Astrocyte of the hippocampus (primary cell): ENCODE data around the gene SIK3.
"Not testable (repeated sequence)": the region's sequence is repeated elsewhere in the genome, so short reads cannot be mapped to it uniquely, and the experiment has no call there.

Source experiments
- DNase-seq: peaks from one replicate; pipeline ENCODE4 v3.0.0; 2011; ENCODE audit warnings: low read depth, low spot score

Gene SIK3

DNA sequence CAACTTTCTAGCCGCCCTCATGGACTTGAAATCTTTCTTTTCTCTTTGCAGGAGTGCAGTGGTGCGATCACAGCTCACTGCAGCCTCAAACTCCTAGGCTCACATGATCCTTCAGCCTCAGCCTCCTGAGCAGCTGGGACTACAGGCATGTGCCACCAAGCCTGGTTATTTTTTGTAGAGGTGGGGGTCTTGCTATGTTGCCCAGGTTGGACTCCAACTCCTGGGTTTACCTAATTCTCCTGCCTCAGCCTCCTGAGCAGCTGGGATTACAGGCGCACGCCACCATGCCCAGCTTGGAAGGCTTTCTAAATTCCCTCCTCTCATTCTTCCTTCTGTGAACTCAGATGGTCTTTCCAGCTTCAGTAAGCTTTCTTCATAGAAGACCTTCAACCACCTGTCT lies 256.1 kb downstream of the SIK3 start:
- no peak for DNase-seq

DNA sequence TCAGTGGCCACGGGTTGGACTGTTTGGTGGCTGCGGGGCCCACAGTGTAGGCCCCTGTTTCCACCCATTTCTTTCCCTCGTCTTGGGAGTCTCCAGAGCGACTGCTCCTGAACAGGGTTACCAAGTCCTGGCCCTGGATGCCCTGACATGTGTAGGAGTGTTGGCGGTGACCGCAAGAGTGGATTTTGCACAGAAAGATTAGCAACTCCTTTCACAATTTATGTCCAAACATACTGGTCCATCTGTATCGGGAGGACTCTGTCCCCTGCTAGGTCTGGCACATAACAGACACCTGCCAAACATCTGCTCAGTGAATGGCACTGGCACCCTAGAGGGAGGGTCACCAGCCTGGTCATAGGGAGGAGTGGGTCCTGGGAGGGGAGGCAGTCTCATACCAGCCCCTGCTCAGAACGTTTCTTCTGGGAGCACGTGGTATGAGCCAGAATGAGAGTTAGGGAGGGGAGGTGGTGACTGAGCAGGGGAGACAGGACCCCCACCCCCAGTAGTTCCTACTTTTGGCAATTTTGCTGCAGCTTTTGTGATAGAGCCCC lies 257.4 kb downstream of the SIK3 start:
- no peak for DNase-seq

DNA sequence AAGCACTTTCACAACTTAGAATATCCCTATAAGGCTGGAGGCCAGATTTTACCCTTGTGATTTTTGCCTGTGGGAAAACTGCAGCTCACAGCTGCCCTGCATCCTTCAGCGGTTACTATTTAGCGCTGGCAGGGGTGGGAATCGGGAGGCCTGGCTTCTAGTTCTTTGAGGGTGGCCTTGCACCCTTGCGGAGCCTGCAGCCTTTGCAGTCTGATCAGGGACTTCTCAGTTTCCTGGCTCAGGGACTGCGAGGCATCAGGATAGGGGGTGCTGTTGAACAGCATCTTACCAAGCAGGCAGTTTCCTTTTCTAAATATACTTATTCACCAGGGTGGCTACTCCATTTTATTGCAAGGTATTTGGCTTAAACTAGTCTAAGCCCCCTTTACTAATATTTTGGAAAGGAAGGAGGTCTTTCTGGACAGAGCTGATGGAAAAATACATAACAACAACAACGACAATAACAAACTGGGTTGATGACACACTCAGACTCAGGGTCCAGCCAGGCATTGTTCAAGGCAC lies 257.9 kb downstream of the SIK3 start:
- no peak for DNase-seq

DNA sequence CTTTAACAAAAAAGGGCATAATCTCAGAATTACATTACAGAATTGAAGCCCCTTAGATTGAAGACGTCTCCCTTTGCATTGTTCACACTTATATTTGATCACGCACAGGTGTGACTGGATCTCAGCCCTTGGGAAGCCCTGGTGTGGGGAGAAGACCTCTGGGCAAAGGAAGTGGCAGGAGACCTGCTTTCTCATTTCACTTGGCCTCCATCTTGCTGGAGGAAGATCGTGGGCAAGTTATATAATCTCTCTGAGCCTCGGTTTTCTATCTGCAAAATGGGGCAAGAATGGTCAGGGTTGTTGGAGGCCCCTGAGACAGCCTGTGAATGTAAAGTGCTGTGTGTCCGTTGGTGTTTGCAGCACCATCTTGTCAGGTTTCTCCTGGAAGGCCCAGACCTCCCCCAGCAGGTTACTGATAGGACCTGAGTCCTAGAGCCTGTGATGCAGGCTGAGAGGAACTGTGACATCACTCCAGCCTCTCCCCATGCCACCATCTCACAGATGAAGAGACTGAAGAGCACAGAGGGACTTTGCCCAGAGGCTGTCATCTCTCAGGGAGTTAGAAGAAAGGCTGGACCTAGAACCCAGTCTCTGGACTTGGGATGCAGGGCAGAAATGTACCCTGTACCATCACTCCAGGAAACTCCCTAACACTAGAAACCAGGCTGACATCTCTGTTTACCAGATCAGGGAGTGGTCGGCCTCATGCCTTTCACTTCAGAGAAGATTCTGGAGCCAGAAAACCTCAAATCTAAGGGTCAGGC lies 259.7 kb downstream of the SIK3 start:
- DNase-seq: no peak

DNA sequence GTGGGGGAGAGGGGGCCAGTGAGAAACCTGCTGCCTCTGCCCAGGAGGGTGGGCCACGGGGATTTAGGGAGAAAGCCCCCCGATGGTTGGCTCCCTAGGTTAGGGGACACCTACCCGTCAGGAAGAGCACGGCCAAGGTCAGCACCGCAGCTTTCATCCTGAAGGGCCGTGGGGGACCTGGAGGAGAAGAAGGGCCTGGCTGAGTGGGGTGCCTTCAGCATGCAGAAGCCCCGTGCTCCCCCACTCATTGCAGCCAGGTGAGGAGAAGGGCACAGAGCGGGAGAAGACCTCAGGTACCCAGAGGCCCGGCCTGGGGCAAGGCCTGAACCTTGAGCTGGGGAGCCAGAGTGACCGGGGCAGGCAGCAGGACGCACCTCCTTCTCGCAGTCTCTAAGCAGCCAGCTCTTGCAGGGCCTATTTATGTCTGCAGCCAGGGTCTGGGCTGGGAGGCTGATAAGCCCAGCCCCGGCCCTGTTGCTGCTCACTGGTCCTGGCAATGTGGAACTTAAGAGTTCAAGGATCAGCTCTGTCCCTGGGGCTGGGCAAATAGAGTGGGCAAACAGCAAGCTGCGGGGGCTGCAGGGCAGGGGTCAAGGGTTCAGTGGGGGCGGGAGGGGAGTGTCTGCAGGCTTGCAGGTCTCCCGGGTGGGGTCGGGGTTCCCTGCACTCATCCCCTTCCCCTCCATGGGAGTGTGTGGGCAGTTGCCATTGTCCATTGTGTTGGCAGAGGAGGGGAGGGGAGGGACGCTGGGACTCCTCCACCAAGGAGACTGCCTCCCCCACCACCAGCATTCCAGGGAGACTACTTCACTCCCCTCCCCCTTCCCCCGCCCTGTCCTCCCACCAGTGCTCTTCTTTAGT lies 260.8 kb downstream of the SIK3 start, which contains the start of gene APOA1:
Gene APOA1, minus strand, starts transcription at position 392 of the 861 bp plus-strand sequence. Its CDS starts 235 bp downstream, at position 157.
- peak; percentile 16 for DNase-seq

DNA sequence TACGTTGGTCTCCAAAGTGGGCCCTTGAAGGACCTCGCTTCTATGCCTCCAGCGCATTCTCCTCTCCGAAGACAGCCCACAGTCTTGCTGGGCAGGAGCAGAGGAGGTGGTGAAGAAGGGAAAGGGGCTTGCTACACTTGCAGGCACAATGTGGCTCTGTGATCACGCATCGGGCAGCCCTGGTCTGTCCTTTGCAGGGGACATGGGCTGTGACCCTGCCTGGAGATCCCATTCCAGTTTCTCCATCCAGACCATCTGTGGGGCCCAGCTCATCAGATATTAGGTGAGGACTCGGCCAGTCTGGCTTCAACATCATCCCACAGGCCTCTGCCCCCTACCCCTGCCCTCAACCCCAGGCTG lies 261.6 kb downstream of the SIK3 start:
- no peak for DNase-seq

DNA sequence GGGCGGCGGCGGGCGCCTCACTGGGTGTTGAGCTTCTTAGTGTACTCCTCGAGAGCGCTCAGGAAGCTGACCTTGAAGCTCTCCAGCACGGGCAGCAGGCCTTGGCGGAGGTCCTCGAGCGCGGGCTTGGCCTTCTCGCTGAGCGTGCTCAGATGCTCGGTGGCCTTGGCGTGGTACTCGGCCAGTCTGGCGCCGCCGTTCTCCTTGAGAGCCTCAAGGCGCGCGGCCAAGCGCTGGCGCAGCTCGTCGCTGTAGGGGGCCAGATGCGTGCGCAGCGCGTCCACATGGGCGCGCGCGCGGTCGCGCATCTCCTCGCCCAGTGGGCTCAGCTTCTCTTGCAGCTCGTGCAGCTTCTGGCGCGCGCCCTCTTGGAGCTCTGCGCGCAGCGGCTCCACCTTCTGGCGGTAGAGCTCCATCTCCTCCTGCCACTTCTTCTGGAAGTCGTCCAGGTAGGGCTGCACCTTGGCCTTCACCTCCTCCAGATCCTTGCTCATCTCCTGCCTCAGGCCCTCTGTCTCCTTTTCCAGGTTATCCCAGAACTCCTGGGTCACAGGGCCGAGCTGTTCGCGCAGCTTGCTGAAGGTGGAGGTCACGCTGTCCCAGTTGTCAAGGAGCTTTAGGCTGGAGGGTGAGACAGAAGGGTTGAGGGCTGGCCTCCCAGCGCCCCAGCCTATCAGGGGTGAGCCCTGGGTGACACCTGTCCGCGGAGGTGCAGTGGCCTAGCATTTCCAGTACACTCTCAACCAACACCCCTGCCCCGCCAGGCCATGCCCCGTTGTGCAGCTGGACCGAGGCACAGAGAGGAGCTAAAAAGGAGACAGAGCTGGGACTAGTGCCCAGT lies 262.2 kb downstream of the SIK3 start:
- peak; percentile 98 for DNase-seq

DNA sequence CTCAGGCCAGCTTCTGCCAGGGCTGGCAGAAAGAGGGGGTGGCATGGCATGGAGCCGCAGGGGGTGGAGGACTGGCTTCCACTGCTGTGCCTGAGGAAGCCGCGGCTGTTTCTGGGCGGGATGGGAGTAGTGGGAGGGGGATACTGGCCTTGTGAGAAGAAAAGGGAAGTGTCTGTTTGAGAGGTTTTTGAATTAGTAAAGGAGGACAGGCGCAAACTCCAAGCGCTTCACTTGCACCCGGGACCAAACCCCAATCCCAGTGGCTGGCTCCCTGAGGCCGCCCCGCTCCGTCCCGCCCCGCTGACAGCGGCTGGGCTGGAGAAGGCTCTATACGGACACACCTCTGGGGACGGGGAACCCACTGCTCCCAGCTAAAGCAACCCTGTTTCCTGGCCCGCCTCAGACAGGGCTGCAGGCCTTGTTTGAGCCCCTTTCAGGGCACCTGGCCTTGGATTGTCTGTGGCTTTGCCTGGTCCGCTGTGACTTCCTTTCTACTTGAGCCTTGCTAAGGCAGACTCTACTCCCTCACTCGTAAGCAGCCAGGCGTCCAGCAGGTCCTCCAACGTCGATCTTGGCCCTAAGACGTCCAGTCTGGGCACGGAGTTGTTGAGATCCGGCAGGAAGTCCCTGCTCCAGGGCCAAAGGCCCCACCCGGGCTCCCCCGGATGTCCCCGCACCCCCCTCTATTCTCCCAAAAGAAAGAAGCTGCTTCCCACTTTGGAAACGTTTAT lies 263.0 kb downstream of the SIK3 start:
- DNase-seq: no peak

DNA sequence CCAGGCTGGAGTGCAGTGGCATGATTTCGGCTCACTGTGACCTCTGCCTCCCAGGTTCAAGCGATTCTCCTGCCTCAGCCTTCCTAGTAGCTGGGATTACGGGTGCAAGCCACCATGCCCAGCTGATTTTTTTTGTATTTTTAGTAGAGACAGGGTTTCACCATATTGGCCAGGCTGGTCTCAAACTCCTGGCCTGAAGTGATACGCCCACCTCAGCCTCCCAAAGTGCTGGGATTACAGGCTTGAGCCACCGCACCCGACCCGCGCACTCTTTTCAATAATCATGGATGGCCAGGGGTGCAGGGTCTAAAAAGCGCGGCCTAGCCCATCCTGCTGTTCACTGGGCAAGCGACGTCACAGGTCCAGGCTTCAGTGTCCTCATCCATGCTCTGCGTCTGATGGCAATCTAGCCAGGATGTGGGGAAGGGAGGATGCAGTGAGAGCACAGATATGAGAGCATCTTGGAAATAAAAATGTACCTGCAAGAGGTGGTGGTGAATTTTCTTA lies 263.6 kb downstream of the SIK3 start:
- DNase-seq: not testable (repeated sequence)

DNA sequence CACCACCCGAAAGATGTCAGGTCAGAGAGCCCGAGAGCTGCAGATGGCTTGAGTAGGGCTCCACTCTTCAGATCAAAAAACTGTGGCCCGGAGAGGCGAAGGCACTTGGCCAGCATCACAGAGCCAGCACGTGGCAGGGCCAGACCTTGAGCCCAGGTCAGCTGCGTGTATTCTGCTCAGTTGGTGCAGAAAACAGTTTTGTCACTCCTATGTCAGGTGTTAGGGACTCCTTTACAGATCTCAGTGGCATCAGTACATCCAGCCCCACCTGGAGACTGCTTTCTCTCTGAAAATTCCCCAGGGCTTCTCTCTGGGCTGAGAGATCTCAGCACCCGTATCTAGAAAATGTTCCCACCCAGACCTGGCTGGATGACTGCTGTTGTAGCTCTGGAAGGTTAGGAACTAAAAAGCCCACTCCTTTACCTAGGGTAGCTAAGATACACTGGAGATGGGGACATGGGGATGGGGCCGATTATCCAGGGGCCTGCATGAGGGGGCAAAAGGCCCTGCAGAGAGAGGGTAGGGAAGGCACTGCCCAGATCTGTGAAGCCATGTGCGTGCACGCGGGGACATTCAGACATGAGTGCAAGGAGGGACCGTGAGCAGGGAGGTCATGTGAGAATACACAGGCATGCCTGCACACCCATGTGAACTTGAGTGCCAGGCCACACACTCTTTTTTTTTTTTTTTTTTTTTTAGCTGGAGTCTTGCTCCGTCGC lies 264.3 kb downstream of the SIK3 start:
- DNase-seq: no peak

DNA sequence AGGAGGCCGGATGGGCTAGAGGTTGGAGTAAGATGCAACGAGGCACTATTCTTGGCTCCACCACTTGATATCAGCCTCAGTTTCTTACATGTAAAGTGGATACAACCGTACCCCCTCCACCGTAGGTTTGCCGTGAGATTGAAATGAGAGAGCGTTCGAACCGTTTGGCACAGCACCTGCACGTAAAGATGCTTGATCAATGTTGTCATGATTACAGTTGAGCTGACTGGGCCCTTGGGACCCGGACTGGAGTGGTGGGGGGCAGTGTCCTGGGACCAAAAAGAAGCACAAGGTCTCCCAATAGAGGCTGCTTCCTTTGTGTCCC lies 264.8 kb downstream of the SIK3 start:
- no peak for DNase-seq

DNA sequence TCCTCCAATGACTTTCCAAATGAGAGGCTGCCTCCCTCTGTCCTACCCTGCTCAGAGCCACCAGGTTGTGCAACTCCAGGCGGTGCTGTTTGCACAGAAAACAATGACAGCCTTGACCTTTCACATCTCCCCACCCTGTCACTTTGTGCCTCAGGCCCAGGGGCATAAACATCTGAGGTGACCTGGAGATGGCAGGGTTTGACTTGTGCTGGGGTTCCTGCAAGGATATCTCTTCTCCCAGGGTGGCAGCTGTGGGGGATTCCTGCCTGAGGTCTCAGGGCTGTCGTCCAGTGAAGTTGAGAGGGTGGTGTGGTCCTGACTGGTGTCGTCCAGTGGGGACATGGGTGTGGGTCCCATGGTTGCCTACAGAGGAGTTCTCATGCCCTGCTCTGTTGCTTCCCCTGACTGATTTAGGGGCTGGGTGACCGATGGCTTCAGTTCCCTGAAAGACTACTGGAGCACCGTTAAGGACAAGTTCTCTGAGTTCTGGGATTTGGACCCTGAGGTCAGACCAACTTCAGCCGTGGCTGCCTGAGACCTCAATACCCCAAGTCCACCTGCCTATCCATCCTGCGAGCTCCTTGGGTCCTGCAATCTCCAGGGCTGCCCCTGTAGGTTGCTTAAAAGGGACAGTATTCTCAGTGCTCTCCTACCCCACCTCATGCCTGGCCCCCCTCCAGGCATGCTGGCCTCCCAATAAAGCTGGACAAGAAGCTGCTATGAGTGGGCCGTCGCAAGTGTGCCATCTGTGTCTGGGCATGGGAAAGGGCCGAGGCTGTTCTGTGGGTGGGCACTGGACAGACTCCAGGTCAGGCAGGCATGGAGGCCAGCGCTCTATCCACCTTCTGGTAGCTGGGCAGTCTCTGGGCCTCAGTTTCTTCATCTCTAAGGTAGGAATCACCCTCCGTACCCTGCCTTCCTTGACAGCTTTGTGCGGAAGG lies 265.6 kb downstream of the SIK3 start:
- DNase-seq: no peak

DNA sequence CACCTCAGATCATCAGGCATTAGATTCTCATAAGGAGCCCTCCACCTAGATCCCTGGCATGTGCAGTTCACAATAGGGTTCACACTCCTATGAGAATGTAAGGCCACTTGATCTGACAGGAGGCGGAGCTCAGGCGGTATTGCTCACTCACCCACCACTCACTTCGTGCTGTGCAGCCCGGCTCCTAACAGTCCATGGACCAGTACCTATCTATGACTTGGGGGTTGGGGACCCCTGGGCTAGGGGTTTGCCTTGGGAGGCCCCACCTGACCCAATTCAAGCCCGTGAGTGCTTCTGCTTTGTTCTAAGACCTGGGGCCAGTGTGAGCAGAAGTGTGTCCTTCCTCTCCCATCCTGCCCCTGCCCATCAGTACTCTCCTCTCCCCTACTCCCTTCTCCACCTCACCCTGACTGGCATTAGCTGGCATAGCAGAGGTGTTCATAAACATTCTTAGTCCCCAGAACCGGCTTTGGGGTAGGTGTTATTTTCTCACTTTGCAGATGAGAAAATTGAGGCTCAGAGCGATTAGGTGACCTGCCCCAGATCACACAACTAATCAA lies 266.4 kb downstream of the SIK3 start:
- DNase-seq: no peak

DNA sequence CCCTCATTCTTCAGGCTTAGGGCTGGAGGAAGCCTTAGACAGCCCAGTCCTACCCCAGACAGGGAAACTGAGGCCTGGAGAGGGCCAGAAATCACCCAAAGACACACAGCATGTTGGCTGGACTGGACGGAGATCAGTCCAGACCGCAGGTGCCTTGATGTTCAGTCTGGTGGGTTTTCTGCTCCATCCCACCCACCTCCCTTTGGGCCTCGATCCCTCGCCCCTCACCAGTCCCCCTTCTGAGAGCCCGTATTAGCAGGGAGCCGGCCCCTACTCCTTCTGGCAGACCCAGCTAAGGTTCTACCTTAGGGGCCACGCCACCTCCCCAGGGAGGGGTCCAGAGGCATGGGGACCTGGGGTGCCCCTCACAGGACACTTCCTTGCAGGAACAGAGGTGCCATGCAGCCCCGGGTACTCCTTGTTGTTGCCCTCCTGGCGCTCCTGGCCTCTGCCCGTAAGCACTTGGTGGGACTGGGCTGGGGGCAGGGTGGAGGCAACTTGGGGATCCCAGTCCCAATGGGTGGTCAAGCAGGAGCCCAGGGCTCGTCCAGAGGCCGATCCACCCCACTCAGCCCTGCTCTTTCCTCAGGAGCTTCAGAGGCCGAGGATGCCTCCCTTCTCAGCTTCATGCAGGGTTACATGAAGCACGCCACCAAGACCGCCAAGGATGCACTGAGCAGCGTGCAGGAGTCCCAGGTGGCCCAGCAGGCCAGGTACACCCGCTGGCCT lies 267.9 kb downstream of the SIK3 start:
- no peak for DNase-seq

DNA sequence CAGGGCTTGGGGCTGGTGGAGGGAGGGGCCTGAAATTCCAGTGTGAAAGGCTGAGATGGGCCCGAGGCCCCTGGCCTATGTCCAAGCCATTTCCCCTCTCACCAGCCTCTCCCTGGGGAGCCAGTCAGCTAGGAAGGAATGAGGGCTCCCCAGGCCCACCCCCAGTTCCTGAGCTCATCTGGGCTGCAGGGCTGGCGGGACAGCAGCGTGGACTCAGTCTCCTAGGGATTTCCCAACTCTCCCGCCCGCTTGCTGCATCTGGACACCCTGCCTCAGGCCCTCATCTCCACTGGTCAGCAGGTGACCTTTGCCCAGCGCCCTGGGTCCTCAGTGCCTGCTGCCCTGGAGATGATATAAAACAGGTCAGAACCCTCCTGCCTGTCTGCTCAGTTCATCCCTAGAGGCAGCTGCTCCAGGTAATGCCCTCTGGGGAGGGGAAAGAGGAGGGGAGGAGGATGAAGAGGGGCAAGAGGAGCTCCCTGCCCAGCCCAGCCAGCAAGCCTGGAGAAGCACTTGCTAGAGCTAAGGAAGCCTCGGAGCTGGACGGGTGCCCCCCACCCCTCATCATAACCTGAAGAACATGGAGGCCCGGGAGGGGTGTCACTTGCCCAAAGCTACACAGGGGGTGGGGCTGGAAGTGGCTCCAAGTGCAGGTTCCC lies 268.6 kb downstream of the SIK3 start, which contains the start of gene APOC3:
Gene APOC3, plus strand, starts transcription at position 383 of the 659 bp plus-strand sequence. CDS start 676 bp downstream, outside the sequence.
- DNase-seq: peak; percentile 37

DNA sequence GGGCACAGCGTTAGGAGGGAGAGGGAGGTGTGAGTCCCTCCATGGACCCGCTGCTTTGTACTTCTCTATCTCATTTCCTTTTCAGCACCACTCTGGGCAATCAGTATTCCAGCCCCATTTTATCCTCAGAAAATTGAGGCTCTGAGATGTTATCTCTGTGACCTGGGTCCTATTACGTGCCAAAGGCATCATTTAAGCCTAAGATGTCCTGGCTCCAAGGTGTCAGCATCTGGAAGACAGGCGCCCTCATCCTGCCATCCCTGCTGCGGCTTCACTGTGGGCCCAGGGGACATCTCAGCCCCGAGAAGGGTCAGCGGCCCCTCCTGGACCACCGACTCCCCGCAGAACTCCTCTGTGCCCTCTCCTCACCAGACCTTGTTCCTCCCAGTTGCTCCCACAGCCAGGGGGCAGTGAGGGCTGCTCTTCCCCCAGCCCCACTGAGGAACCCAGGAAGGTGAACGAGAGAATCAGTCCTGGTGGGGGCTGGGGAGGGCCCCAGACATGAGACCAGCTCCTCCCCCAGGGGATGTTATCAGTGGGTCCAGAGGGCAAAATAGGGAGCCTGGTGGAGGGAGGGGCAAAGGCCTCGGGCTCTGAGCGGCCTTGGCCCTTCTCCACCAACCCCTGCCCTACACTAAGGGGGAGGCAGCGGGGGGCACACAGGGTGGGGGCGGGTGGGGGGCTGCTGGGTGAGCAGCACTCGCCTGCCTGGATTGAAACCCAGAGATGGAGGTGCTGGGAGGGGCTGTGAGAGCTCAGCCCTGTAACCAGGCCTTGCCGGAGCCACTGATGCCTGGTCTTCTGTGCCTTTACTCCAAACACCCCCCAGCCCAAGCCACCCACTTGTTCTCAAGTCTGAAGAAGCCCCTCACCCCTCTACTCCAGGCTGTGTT lies 269.4 kb downstream of the SIK3 start:
- DNase-seq: no peak
